SK-N-SH treated with all-trans-retinoic acid at 6 μM for 48 hours (cell line): ENCODE data around the gene ITGB1.

ENCODE experiments used
- ATAC-seq: fragments of 200-7000 bp; cut with Tn5 transposase; 3 replicates; pipeline ENCODE4 v1.9.1; 2020; ENCODE audit warnings: mild to moderate bottlenecking, moderate library complexity
- BACH2 ChIP-seq: fragments of 250-450 bp; sonication (Bioruptor Pico); IDR thresholded peaks from 2 replicates; pipeline ENCODE4 v1.9.0; 2021; ENCODE audit warnings: mild to moderate bottlenecking, borderline replicate concordance
- CSDC2 ChIP-seq: fragments of 250-450 bp; sonication (Bioruptor Pico); IDR thresholded peaks from 2 replicates; pipeline ENCODE4 v1.5.0; 2020; ENCODE audit warnings: mild to moderate bottlenecking, moderate library complexity
- ISL1 ChIP-seq: fragments of 250-450 bp; sonication (Bioruptor Pico); IDR thresholded peaks from 2 replicates; pipeline ENCODE4 v2.1.2; 2022; ENCODE audit warnings: mild to moderate bottlenecking, moderate library complexity
- OSR1 ChIP-seq: fragments of 250-450 bp; sonication (Bioruptor Pico); IDR thresholded peaks from 2 replicates; pipeline ENCODE4 v1.8.0; 2022; ENCODE audit warnings: moderate library complexity, mild to moderate bottlenecking, inconsistent platforms
- POU6F1 ChIP-seq: fragments of 250-450 bp; sonication (Bioruptor Pico); IDR thresholded peaks from 2 replicates; pipeline ENCODE4 v1.8.0; 2021; ENCODE audit warnings: low read depth, mild to moderate bottlenecking, moderate library complexity, borderline replicate concordance
- PPARA ChIP-seq: fragments of 250-450 bp; sonication (Bioruptor Pico); IDR thresholded peaks from 2 replicates; pipeline ENCODE4 v1.5.0; 2020; ENCODE audit warnings: mild to moderate bottlenecking, borderline replicate concordance
- RARB ChIP-seq: fragments of 250-450 bp; sonication (Bioruptor Pico); IDR thresholded peaks from 2 replicates; pipeline ENCODE4 v1.8.0; 2021; ENCODE audit warnings: mild to moderate bottlenecking, moderate library complexity
- SNAI2 ChIP-seq: fragments of 250-450 bp; sonication (Bioruptor Pico); IDR thresholded peaks from 2 replicates; pipeline ENCODE4 v1.5.0; 2020; ENCODE audit warnings: mild to moderate bottlenecking, moderate library complexity
- TCF4 ChIP-seq: fragments of 250-450 bp; sonication (Bioruptor Pico); IDR thresholded peaks from 2 replicates; pipeline ENCODE4 v1.8.0; 2021; ENCODE audit warnings: mild to moderate bottlenecking, moderate library complexity, borderline replicate concordance
- TOX ChIP-seq: fragments of 250-450 bp; sonication (Bioruptor Pico); IDR thresholded peaks from 2 replicates; pipeline ENCODE4 v1.8.0; 2021; ENCODE audit warnings: mild to moderate bottlenecking, moderate library complexity, borderline replicate concordance
- ZC3H10 ChIP-seq: fragments of 250-450 bp; sonication (Bioruptor Pico); IDR thresholded peaks from 2 replicates; pipeline ENCODE4 v1.5.1; 2021; ENCODE audit warnings: mild to moderate bottlenecking, moderate library complexity
- ZFP3 ChIP-seq: fragments of 250-450 bp; sonication (Bioruptor Pico); IDR thresholded peaks from 2 replicates; pipeline ENCODE4 v1.5.0; 2020; ENCODE audit warnings: mild to moderate bottlenecking, moderate library complexity
- ZFP30 ChIP-seq: fragments of 450-650 bp; formaldehyde crosslinking; IDR thresholded peaks from 2 replicates; pipeline ENCODE4 v1.5.0; 2022; ENCODE audit warnings: mild to moderate bottlenecking, moderate library complexity
- ZNF565 ChIP-seq: fragments of 450-650 bp; formaldehyde crosslinking; conservative IDR thresholded peaks from 2 replicates; pipeline ENCODE4 v1.5.0; 2020; ENCODE audit warnings: low read depth, mild to moderate bottlenecking, moderate library complexity
- ZNF70 ChIP-seq: fragments of 450-650 bp; formaldehyde crosslinking; IDR thresholded peaks from 2 replicates; pipeline ENCODE4 v1.5.0; 2020; ENCODE audit warnings: mild to moderate bottlenecking, moderate library complexity
- ZNF8 ChIP-seq: fragments of 450-650 bp; formaldehyde crosslinking; IDR thresholded peaks from 2 replicates; pipeline ENCODE4 v1.5.0; 2020; ENCODE audit warnings: mild to moderate bottlenecking, moderate library complexity
- TF ChIP-seq, protein P1 (sequence below): fragments of 250-450 bp; sonication (Bioruptor Pico); IDR thresholded peaks from 2 replicates; pipeline ENCODE4 v1.5.1; 2021; ENCODE audit warnings: mild to moderate bottlenecking, moderate library complexity
- TF ChIP-seq, protein P2 (sequence below): fragments of 250-450 bp; sonication (Bioruptor Pico); IDR thresholded peaks from 2 replicates; pipeline ENCODE4 v1.8.0; 2020; ENCODE audit warnings: mild to moderate bottlenecking, moderate library complexity, borderline replicate concordance
- TF ChIP-seq, protein P3 (sequence below): fragments of 250-450 bp; sonication (Bioruptor Pico); IDR thresholded peaks from 2 replicates; pipeline ENCODE4 v1.5.1; 2020; ENCODE audit warnings: low read depth, mild to moderate bottlenecking, moderate library complexity

The ITGB1 gene

GRCh38 chr10:32985775-32986350 lies 27.8 kb upstream of the ITGB1 start:
- no peak for ATAC-seq
- TF ChIP-seq, protein P1, sequence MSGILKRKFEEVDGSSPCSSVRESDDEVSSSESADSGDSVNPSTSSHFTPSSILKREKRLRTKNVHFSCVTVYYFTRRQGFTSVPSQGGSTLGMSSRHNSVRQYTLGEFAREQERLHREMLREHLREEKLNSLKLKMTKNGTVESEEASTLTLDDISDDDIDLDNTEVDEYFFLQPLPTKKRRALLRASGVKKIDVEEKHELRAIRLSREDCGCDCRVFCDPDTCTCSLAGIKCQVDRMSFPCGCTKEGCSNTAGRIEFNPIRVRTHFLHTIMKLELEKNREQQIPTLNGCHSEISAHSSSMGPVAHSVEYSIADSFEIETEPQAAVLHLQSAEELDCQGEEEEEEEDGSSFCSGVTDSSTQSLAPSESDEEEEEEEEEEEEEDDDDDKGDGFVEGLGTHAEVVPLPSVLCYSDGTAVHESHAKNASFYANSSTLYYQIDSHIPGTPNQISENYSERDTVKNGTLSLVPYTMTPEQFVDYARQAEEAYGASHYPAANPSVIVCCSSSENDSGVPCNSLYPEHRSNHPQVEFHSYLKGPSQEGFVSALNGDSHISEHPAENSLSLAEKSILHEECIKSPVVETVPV (CRISPR knock-in tag) = no peak
- TF ChIP-seq, protein P2, sequence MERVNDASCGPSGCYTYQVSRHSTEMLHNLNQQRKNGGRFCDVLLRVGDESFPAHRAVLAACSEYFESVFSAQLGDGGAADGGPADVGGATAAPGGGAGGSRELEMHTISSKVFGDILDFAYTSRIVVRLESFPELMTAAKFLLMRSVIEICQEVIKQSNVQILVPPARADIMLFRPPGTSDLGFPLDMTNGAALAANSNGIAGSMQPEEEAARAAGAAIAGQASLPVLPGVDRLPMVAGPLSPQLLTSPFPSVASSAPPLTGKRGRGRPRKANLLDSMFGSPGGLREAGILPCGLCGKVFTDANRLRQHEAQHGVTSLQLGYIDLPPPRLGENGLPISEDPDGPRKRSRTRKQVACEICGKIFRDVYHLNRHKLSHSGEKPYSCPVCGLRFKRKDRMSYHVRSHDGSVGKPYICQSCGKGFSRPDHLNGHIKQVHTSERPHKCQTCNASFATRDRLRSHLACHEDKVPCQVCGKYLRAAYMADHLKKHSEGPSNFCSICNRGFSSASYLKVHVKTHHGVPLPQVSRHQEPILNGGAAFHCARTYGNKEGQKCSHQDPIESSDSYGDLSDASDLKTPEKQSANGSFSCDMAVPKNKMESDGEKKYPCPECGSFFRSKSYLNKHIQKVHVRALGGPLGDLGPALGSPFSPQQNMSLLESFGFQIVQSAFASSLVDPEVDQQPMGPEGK = no peak
- no peak for TF ChIP-seq RARB (CRISPR knock-in tag)

DNA sequence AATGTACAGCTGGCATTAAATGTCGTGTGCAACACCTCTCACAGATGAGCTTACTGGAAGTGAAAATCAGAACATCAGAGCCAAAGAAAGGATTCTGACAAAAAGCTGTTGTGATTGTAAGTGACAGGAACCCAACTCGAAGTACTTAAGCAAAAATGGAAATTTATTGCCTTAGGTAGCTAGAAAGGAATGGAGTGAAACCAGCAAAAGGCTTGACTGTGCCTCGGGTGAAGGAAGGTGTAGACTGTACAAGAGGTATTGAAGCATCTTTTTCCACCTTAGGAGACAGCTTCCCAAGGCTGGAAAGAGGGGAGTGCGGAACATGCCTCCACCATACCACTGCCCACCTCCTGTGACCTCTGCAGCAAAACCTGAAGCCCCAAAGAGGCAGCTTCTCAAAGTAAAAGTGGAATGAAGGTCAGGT lies 27.3 kb upstream of the ITGB1 start:
- ATAC-seq = no peak

DNA sequence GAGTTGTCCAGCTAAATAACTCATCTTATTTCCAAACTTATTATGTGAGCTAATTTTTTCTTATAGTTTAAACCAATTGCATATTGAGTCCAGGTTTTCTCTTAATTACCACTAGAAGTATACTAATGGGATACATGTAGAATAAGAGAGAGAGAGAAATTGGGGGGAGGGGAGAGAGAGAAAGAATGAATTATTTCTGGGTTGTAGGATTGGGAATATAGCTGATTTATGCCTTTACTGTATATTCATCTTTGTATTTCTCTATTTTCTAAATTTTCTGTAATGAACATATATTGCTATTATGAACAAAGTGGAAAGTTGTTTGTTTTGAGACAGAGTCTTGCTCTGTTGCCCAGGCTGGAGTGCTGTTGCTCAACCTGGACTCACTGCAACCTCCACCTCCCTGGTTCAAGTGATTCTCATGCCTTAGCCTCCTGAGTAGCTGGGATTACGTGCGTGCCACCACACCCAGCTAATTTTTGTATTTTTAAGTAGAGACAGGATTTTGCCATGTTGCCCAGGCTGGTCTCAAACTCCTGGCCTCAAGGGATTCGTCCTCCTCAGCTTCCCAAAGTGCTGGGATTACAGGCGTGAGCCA lies 26.1 kb upstream of the ITGB1 start:
- ATAC-seq = no peak
- TF ChIP-seq, protein P3, sequence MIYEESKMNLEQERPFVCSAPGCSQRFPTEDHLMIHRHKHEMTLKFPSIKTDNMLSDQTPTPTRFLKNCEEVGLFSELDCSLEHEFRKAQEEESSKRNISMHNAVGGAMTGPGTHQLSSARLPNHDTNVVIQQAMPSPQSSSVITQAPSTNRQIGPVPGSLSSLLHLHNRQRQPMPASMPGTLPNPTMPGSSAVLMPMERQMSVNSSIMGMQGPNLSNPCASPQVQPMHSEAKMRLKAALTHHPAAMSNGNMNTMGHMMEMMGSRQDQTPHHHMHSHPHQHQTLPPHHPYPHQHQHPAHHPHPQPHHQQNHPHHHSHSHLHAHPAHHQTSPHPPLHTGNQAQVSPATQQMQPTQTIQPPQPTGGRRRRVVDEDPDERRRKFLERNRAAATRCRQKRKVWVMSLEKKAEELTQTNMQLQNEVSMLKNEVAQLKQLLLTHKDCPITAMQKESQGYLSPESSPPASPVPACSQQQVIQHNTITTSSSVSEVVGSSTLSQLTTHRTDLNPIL (CRISPR knock-in tag) = no peak
- TF ChIP-seq SNAI2 (CRISPR knock-in tag) (no peak), RARB (CRISPR knock-in tag) (no peak), BACH2 (CRISPR knock-in tag) (no peak), OSR1 (CRISPR knock-in tag) (no peak), CSDC2 (CRISPR knock-in tag) (no peak), PPARA (CRISPR knock-in tag) (no peak), POU6F1 (no peak), TOX (CRISPR knock-in tag) (no peak), ZFP30 (CRISPR knock-in tag) (no peak), ZC3H10 (CRISPR knock-in tag) (no peak), TCF4 (CRISPR knock-in tag) (no peak), ZNF70 (CRISPR knock-in tag) (no peak)

More for the DNA sequence above, 27.3 kb upstream of the ITGB1 start:
- TF ChIP-seq, protein P1 (CRISPR knock-in tag) = no peak
- TF ChIP-seq POU6F1 (no peak), ZFP30 (CRISPR knock-in tag) (no peak), ISL1 (CRISPR knock-in tag) (no peak), ZNF70 (CRISPR knock-in tag) (no peak), OSR1 (CRISPR knock-in tag) (no peak), ZFP3 (CRISPR knock-in tag) (no peak), ZNF8 (CRISPR knock-in tag) (no peak), ZNF565 (CRISPR knock-in tag) (no peak), RARB (CRISPR knock-in tag) (no peak), SNAI2 (CRISPR knock-in tag) (no peak)
- TF ChIP-seq, protein P2 = no peak
